Stimulated activated CD4-positive, alpha-beta T cell treated with anti-CD3 and anti-CD28 coated beads, Interleukin-15, amount 100 ng/mL, for 48 hours (primary cell): ENCODE measurements around the gene TMEM61.
"Not testable (repeated sequence)": the region's sequence is repeated elsewhere in the genome, so short reads cannot be mapped to it uniquely, and the experiment has no call there.

Experiments
- DNase-seq, 2 donors: peaks; one replicate each; pipeline ENCODE4 v3.0.0-alpha.2; 2020; ENCODE audit warnings: low read depth in 2 of 2

TMEM61 gene

DNA sequence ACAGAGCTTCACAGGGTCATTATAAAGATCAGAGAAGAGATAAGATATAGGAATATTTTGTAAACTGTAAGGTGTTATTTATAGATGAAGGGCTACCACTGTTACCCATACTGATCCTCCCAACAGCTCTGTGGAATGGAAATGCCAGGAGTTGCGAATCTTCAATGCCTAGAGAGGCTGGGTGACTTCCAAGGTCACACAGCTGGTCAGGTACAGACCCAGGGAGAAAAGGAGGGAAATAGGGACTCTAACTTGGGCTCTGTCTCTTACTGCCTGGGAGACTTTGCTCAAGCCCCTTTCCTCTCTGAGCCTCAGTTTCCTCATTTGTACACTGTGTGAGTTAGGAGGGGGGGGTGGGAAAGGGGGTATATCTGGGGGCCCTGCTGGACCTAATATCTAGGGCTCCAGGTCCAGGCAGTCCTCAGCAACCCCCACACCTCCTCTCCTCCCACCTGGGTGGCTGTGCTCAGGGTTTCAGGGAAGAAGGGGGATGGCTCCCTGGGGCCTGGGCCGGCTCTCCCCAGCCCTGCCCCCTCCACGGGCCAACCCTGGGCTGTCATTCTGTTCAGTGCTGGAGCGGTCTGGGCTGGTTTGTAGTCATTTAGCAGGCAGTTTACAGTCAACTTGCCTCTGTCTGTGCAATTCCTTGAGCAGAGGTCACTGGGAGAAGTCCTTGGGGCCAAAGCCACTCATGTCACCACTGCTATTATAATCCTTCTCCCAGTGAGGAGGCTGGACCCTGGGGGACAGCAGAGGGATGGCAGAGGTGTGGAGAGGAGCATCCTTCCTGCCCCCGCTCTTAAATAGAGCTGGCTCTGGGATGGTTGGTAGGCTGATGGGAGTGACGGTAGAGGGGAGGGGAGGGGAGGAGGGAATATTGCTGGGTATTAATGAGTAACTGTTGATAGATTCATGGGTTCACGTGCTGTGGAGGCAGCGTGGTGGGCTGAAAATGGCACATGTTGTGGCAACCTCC is 20.0 kb downstream of the TMEM61 start:
- DNase-seq = no peak

DNA sequence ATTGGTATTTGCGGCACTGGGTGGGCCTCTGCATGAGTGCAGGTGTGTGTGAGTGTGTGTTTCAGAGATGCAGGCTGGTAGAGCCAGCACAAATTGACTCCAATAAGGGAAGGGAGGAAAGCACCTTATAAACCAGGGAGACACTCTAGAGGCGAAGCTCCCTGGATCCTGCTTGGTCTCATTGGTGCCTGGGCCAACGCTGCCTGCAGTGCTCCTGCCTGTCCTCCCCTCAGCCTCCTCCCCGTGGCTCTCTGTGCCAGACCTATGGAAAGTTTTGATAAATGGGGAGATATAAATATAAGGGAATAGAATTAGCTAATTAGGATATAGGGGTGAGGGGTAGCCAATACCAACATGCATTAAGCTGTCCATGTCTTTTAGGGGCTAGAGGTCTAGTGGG is 20.9 kb downstream of the TMEM61 start:
- DNase-seq = no peak

DNA sequence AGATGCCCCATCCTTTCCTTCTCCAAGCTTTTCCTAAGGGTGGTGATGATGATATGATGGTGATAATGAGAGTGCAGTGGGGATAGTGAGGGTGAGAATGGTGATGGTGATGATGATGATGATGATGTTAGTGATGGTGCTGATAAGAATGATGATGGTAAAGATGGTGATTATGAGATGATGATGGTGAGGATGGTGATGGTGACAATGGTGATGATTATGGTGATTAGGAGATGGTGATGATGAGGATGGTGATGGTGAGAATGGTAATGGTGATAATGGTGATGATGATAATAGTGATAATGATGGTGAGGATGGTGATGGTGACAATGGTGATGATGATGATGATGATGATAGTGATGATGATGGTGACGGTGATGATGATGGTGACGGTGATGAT is 22.3 kb downstream of the TMEM61 start:
- DNase-seq = no peak

DNA sequence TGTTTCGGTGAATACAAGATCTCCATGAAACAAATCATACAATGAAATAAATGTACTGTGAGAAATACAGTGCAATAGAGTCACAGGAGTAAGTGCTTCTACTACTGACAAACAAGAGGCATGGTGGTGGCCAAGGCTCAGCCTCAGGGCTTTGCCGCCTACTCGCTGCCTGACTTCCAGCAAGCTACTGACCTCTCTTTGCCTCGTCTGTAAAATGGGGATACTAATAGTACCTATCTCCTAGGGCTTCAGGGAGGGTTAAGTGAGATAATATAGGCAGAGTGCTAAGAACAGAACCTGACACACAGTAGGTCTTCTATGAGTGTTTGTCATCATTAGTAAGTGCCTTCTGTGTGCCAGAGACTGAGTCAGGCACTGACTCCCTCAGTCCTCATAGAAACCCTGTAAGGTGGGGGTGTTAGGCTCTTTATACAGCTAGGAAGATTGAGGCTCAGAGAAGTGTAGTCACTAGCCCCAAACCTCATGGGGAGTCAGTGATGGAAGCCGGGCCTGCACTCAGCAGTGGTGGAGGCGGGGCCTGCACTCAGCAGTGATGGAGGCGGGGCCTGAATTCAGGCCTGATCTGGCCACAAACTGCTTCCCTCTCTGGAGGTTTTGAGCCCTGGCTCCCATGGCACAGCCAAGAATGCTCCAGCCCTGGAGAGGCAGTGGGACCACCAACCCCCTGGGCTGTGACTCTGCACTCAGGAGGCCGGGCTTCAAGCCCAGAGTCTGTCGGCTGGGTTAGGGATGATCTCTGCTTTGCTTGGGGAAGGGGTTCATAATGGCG is 25.1 kb downstream of the TMEM61 start:
- no peak for DNase-seq

DNA sequence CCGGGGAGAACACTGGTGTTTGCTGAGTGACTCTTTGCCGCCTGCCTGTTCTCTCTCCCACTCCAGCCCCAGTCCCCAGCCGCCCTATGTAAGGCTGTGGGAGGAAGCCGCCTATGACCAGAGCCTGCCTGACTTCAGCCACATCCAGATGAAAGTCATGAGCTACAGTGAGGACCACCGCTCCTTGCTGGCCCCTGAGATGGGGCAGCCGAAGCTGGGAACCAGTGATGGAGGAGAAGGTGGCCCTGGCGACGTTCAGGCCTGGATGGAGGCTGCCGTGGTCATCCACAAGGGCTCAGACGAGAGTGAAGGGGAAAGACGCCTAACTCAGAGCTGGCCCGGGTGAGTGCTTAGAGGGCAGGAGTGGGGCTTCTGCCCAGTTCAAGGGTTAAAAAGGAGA is 26.5 kb downstream of the TMEM61 start:
- no peak for DNase-seq

DNA sequence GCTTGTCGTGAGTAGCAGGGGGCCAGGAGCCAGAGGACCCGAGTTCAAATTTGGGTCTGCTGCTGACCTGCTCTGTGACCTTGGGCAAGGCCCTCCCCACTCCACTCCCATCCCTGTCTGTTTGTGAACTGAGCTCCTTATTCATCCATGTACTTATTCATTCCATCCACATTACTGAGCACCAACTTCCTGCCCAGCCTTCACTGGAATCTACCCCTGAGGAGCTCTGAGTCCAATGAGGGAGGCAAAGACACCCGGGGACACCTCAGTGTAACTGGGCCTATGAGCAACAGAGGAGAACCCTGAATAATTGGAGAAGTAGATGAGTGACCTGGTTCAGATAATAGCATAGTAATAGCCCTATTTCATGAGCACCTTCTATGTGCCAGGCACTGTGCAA is 27.2 kb downstream of the TMEM61 start:
- no peak for DNase-seq

DNA sequence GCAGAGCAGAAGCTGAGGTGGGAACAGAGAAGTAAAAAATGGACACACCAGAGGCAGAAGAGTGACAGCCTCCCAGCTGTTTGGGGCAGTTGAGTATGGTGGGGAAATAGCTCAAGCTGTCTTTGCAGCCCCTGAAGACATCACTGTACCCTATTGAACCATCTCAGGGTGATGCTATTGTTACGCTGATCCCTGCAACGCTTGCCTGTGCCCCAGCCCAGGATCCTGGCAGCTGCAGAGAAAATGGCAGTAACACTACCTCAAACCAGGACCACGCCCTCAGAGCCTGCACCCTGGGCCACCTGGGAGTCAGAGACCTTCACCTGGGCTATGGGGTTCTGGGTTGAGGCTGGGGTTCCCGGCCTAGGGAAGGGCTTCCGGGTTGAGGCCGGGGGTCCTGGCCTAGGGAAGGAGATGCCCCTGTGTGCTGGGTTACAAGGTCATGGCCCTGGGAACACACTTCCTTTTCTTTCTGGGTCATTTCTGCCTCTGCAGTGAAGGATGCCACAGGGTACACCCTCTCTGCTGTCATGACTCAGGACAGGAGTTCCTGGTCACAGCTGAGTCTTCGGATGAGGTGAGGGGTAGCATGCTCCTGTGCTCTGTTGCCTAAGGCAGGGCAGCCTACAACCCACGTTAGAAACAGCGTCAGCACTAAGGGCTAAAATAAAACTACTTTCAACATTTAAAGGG is 29.9 kb downstream of the TMEM61 start:
- no peak for DNase-seq

DNA sequence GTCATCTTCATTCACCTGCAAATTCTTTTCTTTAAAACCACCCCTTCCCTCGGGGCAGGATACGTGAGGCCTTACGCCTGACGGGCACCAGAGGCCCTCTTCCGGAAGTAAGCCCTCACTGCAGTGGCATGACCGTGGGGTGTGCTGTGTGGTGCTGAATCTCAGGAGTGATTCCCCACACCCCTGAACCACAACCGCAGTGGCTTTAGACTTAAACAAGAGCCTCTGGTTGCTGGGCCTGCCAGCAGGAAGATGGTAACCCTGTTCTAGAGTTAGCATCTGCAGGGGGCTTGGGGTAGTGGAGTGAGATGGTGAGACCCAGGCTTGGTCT is 30.4 kb downstream of the TMEM61 start:
- DNase-seq = no peak

DNA sequence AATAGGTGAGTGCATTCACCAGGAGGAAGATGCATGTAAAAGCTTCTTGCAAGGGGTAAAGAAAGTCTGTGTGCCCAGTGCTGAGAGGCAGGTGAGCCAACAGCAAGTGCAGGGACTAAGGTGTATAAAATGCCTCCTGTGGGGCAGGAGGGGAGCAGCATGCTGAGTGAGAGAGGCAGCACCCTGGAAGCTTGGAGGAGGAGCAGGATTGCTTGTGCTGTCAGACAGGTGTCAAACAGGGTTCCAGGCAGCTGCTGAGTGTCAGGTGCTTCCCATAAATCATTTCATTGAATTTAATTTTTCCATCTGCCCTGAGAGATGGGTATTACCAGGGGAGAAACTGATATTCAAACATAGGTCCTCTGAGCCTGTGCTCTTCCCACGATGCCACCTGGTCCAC is 32.2 kb downstream of the TMEM61 start:
- DNase-seq = no peak

DNA sequence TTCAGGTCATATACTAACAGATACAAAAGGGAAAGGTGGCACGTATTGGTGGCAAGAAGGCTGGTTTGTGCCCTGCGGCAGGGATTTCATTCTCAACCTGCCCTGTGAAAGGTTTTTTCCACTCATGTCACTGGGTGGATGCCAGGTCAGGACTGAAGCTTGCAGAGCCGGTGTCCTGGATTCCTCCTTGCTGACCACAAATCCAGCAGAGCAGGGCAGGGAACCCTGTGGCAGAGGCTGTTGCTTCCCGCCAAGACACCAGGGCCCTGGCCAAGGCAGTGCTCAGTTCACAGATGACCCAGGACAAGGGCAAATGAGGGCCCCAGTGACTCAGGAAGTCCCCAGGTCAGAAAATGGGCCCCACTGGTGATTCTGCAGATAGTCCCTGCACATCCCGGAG is 34.7 kb downstream of the TMEM61 start:
- no peak for DNase-seq

DNA sequence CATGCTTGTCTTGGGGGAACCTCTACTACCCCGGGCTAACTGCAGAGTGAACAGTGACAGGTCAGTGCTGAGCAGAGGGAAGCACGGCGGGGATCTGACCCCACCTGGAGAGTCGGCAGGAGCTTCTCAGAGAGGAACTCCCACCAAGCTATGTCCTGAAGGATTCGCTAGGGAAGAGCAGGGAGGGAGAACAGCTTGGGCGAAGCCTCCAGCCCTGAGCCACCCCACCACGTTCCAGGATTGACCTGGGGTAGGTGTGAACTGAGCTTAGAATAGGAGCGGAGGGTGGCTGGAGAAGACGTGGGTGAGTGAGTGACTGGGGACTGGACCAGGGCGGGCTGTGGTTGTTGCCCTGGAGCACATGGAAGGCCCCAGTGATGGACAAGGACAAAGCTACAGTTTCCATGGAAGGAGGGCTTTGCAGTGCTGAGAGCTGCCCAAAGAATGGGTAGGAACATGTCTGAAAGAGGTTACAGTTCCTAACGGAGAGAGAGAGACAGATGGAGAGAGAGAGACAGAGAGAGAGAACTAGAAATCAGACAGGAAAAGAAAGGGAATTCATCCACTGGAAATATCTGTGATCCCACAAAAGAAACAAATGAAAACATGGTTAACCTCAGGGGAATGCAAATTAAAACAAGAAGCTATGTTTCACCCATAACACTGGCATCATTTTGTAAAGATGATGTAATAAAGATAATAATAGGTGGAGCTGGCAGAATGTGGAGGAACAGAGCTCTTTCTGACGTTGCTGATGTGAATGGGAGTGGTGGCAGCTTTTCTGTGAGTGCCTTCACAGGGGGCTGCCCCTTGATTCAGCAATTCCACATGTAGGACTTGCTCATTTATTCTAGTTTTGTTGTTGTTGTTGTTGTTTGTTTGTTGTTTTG is 35.5 kb downstream of the TMEM61 start:
- no peak for DNase-seq

DNA sequence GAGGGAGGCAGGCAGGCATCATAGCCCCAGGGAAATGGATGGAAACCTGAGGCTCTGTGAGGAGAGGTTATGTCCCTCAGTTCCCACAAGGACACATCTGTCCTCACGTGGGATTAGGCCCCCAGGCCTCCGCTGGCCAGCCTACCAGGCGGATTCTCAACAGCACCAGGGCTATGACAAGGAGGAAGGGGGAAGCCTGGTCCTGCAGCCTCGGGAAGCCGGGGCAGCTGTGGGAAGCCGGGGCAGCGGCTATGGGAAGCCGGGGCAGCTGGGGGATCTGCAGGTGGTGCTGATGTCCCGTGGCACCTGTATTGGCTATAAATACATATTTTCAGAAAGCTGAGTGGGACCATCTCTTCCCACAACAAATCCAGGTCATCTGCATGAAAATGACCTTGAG is 38.0 kb downstream of the TMEM61 start:
- DNase-seq = no peak

DNA sequence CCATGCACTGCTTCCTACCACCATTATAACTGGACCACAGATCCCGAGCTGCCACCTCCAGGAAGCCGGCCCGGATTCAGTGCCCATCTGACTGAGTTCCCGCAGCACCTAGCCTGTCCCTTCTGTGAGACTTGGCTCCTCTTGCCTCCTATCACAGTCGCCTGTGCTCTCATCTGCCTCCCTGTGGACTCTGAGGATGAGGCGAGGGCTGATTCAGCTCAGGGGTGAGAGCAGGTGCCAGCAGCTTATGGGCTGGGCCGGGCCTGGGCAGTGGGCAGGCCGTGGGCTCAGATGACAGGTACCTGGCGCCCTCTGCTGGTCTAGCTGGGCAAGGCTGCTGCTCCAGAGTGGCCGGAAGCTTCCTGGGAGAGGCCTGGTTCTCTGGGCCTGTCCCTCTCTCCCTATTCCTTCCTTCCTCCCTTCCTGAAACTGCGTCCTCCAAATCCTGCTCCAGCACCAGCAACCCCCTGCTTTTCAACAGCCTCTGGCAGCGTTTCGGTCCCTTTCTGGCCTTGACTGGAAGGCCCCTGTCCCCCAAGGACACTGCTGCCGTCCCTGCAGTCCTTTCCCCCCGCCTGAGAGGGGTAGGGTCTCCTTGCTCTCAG is 41.6 kb downstream of the TMEM61 start:
- DNase-seq = peak; percentile 59 to 61

DNA sequence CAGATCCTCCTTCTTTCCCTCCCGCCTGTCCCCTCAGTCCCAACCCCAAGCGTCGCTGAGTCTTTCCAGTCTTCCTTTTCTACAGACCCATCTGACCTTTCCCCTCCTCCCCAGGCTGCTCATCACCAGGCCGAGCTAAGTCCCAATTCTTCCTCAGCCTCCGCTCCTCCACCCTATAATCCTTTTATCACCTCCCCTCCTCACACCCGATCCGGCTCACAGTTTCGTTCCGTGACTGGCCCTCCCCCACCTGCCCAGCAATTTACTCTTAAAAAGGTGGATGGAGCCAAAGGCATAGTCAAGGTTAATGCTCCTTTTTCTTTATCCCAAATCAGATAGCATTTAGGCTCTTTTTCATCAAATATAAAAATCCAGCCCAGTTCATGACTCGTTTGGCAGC is 43.7 kb downstream of the TMEM61 start:
- not testable (repeated sequence) for DNase-seq

DNA sequence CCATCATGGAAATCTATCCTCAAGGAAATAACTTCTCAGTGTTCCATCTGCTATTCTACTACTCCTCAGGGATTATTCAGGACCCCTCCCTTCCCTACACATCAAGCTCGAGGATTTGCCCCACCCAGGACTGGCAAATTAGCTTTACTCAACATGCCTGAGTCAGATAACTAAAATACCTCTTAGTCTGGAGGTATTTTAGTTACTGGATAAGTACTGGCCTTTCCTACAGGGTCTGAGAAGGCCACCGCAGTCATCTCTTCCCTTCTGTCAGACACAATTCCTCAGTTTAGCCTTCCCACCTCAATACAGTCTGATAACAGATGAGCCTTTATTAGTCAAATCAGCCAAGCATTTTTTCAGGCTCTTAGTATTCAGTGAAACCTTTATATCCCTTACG is 46.3 kb downstream of the TMEM61 start:
- DNase-seq = not testable (repeated sequence)

DNA sequence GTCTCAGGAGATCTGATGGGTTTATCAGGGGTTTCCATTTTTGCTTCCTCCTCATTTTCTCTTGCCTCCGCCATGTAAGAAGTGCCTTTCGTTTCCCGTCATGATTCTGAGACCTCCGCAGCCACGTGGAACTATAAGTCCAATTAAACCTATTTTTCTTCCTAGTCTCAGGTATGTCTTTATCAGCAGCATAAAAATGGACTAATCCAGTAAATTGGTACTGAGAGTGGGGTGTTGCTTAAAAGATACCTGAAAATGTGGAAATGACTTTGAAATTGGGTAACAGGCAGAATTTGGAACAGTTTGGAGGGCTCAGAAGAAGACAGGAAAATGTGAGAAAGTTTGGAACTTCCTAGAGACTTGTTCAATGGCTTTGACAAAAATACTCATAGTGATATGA is 50.7 kb downstream of the TMEM61 start:
- DNase-seq = not testable (repeated sequence)

DNA sequence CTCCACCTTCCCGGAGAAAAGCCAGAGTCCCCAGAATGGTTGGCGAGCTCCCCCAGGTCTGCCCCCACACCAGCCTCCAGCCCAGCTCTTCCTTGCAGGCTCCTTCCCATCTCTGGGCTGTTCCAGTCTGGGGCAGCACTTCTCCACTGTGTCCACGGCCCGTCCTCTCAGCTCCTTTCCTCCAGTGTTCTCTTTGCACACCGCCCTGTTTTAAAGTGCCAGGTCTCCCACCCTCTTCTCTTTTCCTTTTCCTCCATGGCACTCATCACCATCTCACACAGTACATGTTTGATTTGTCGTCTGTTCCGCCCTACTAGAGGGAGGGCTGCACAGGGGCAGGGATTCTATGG is 52.8 kb downstream of the TMEM61 start:
- no peak for DNase-seq

DNA sequence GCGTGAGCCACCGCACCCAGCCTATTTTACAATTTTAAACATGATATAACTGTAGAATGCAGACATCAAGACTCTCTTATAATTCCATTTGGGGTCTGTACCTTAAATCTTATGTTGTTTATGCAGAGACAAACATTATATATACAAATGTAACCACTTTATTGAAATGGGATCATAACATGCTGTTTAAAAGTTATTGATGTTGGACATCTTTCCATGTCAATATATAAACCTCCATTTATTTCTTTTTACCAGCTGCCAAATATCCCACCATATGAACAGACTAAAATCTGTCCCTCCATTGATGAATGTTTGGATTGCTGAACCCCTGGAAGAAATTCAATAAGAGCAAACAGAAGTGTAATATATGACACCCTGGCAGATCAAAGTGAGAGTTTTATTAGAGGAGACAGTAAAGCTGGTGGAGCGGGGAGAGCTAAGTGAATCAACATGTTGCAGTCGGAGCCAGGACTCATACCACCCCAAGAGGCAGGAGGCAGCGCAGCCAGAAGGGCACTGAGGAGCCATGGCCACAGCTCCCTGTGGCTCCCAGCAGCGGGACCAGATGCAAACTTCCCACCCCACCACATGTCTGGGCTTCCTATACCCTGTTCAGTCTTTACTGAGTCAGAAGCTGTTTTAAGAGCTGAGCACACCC is 54.2 kb downstream of the TMEM61 start:
- no peak for DNase-seq

DNA sequence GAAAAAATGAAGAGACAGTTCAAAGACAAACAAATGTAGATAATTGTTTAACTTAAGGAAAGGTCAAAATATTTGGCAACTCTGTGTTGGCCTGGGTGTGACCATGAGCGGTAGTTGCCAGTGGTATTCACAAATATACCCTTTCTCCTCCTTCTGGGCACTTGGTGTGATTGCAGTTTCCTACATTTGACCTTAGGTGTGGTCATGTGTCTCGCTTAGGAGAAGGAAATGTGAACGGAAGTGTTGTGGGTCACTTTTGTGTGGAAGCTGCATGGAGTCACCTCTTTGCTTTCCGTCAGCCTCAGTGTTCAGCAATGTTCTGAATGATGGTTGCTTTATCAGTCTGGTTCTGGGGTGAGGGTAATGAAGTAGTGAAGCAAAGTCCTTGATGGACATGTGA is 55.5 kb downstream of the TMEM61 start:
- no peak for DNase-seq

DNA sequence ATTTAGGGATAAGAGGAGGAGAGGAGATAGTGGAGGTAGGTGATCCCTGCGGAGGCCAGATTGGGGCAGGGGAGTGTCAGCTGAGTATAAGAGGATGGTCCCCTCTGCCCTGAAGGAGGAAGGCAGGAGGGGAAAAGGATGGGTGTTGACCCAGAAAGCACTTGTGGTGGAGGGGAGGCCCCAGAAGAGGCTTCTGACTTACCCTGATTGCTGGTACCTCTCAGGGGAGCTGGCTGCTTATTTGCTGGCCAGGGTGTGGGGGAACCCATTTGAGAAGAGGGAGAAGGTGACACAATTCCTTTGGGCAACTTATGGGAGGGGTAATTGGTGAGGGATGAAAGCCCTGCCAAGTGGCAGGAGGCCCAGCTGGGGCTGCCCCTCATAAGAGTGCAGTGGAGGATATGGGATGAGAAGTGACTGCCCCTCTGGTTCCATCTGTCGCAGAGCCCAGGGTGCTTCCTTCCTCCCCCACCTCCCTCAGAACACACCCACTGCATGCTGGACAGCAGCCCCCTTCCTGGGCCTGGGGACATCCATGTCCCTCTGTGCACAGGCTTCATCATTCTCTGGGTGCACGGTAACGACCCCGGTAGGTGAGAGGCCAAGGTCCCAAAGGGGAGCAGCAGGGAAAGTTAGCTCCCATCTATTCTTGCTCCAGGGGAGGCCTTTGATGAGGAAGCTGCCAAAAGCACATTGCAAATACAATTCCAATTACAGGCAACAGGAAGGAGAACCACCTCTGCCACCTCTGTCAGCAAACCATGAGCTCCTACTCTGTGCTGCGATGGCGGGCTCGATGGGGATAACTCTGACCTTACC is 57.5 kb downstream of the TMEM61 start:
- DNase-seq = no peak
